RWPE2 (cell line): Measurements from ENCODE around the gene SETD5.

ENCODE experiments used
- ATAC-seq: fragments of 200-7000 bp; cut with Tn5 transposase; 3 replicates; pipeline ENCODE4 v1.9.1; 2021; ENCODE audit warnings: low read depth
- DNase-seq: peaks from one replicate; pipeline ENCODE4 v3.0.0-alpha.2; 2020; ENCODE audit warnings: low spot score
- H3K27ac ChIP-seq: fragments of 450-650 bp; 2 replicates; pipeline ENCODE4 v1.5.1; 2017; ENCODE audit warnings: mild to moderate bottlenecking; ENCODE audit not compliant: poor library complexity, severe bottlenecking
- H3K27me3 ChIP-seq: fragments of 250-450 bp; sonication (Bioruptor Pico); 2 replicates; pipeline ENCODE4 v1.5.1; 2021; ENCODE audit warnings: mild to moderate bottlenecking, moderate library complexity; ENCODE audit not compliant: insufficient read depth, poor library complexity, severe bottlenecking
- H3K36me3 ChIP-seq: fragments of 250-450 bp; sonication (Bioruptor Pico); 2 replicates; pipeline ENCODE4 v1.5.1; 2020; ENCODE audit warnings: low read depth, mild to moderate bottlenecking, moderate library complexity
- H3K4me1 ChIP-seq: fragments of 250-450 bp; sonication (Bioruptor Pico); 2 replicates; pipeline ENCODE4 v1.5.1; 2021; ENCODE audit warnings: mild to moderate bottlenecking, moderate library complexity; ENCODE audit not compliant: insufficient read depth, poor library complexity, severe bottlenecking
- H3K4me3 ChIP-seq: fragments of 250-450 bp; sonication (Bioruptor Pico); 2 replicates; pipeline ENCODE4 v1.5.1; 2021; ENCODE audit warnings: mild to moderate bottlenecking, moderate library complexity; ENCODE audit not compliant: severe bottlenecking
- H3K9me3 ChIP-seq: fragments of 250-450 bp; sonication (Bioruptor Pico); 2 replicates; pipeline ENCODE4 v1.5.1; 2021; ENCODE audit warnings: mild to moderate bottlenecking, moderate library complexity; ENCODE audit not compliant: severe bottlenecking
- TF ChIP-seq, protein P1 (sequence below): fragments of 450-650 bp; IDR thresholded peaks from one replicate; pipeline ENCODE4 v1.5.1; 2017; ENCODE audit warnings: mild to moderate bottlenecking, moderate library complexity; ENCODE audit not compliant: poor library complexity, severe bottlenecking

SETD5 gene

DNA sequence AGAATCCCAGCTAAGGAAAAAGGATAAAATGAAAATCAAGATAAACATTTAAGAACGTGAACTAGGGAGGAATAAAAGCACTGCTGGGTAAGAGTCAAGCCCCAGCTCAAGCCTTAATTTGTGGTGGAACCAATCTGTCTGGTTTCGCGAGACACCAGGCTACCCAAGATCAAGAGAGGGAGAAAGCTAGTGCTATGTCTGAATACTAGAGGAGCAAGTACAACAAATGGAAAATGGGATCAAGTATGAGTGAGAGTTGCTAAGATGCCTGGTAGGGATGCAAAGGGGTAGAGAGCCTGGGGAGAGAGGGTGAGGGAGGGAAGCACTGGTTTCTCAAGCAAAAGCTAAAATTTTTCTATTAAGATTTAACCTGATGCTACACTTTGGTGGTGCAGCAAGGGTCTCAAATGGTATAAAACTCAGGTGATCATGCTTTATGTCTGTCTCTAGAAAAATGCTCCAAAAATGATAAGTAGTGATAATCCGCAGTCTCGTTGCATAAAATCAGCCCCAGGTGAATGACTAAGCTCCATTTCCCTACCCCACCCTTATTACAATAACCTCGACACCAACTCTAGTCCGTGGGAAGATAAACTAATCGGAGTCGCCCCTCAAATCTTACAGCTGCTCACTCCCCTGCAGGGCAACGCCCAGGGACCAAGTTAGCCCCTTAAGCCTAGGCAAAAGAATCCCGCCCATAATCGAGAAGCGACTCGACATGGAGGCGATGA, 1.7 kb upstream of the SETD5 start:
- H3K4me3 ChIP-seq = peak overlapping the region; percentile 56
- TF ChIP-seq, protein P1, sequence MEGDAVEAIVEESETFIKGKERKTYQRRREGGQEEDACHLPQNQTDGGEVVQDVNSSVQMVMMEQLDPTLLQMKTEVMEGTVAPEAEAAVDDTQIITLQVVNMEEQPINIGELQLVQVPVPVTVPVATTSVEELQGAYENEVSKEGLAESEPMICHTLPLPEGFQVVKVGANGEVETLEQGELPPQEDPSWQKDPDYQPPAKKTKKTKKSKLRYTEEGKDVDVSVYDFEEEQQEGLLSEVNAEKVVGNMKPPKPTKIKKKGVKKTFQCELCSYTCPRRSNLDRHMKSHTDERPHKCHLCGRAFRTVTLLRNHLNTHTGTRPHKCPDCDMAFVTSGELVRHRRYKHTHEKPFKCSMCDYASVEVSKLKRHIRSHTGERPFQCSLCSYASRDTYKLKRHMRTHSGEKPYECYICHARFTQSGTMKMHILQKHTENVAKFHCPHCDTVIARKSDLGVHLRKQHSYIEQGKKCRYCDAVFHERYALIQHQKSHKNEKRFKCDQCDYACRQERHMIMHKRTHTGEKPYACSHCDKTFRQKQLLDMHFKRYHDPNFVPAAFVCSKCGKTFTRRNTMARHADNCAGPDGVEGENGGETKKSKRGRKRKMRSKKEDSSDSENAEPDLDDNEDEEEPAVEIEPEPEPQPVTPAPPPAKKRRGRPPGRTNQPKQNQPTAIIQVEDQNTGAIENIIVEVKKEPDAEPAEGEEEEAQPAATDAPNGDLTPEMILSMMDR = no peak
- peak overlapping the region; percentile 94 for H3K27ac ChIP-seq
- ATAC-seq (no peak), DNase-seq (no peak)
- peaks cover 19% of the 10 kb centered on the region for H3K4me1 ChIP-seq
- H3K9me3 ChIP-seq = no peaks in the 10 kb centered on the region
- peaks cover 73% of the 10 kb centered on the region for H3K36me3 ChIP-seq
- no peaks in the 10 kb centered on the region for H3K27me3 ChIP-seq

DNA sequence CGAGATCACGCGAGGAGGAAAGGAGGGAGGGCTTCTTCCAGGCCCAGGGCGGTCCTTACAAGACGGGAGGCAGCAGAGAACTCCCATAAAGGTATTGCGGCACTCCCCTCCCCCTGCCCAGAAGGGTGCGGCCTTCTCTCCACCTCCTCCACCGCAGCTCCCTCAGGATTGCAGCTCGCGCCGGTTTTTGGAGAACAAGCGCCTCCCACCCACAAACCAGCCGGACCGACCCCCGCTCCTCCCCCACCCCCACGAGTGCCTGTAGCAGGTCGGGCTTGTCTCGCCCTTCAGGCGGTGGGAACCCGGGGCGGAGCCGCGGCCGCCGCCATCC, 1.1 kb upstream of the SETD5 start:
- Histone ChIP-seq H3K27ac (peak overlapping the region; percentile 94), H3K4me1 (peaks cover 24% of the 10 kb centered on the region), H3K27me3 (no peaks in the 10 kb centered on the region), H3K4me3 (peak overlapping the region; percentile 56), H3K36me3 (peaks cover 71% of the 10 kb centered on the region), H3K9me3 (no peaks in the 10 kb centered on the region)
- ATAC-seq (peak; percentile 66), DNase-seq (peak; percentile 98)
- TF ChIP-seq, protein P1 = no peak

DNA sequence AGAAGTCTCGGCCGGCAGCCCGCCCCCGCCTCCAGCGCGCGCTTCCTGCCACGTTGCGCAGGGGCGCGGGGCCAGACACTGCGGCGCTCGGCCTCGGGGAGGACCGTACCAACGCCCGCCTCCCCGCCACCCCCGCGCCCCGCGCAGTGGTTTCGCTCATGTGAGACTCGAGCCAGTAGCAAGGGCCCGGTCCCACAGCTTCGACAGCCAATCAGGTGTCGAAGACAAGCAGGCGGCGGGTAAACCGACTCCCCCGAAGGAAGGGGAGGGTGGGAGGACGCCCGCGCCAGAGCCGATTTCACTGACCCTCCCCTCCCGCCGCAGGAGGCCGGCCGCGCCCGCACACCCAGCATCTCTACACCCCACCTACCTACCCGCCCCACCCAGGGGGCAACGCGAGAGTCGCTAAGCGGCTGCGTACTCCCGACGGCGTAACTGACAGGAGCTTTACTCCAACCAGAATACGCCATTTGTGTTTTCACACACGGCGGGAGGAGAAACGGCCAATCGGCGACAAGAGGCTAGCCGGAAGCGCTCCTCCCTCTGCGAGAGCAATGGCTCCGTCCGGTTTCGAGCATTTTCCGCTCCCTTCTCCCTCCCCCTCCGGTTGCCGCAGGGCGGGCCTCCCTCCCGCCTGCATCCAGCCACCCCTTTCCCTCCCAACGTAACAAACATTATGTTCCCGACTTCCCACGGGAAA, 633 bp upstream of the SETD5 start:
- H3K4me1 ChIP-seq = peaks cover 29% of the 10 kb centered on the region
- H3K36me3 ChIP-seq = peaks cover 66% of the 10 kb centered on the region
- H3K27ac ChIP-seq = peak overlapping the region; percentile 94
- TF ChIP-seq, protein P1 = no peak
- ATAC-seq (peak; percentile 76), DNase-seq (peak; percentile 99)
- no peaks in the 10 kb centered on the region for H3K9me3 ChIP-seq
- peak overlapping the region; percentile 56 for H3K4me3 ChIP-seq
- H3K27me3 ChIP-seq = no peaks in the 10 kb centered on the region

DNA sequence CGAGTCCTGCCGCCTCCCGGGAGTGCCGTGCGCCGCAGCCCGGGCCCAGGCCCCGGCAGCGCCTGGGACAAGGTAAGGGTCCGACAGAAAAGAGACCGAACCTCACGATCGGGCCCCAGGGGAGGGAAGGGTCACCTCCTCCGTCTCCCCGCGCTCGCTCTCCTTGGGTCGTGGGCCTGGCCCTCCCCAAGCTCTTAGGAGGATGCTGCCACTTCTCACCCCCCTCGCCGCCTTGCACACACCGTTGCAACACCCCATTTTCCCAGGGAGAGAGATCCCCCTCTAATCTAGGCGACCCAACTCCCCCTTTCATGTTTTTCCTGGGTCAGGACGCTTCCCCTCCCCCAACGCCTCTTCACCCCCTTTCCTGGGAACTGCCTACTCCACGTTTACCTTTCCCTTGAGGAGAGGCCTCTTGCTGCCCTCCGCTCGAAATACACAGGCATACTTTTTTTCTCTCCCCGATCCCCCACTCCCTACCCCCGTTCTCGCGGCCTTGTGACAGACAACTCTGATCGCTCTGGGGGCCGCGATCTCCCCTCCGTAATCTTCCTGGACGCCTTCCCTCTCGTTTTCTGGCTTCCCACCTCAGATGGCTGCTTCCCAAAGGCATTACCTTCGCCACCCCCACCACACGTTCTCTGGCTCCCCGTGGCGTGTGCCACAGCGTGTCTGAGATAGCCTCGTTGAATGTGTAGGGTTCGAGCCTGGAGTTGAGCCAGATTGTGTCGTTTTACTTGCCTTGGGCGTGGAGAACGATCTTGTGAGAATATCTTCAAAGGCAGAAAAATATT, 688 bp downstream of the SETD5 start:
- peak; percentile 54 for DNase-seq
- Histone ChIP-seq H3K27me3 (no peaks in the 10 kb centered on the region), H3K27ac (peak overlapping the region; percentile 94), H3K36me3 (peaks cover 53% of the 10 kb centered on the region), H3K4me3 (peak overlapping the region; percentile 56), H3K9me3 (no peaks in the 10 kb centered on the region), H3K4me1 (peaks cover 41% of the 10 kb centered on the region)
- TF ChIP-seq, protein P1 = no peak
- ATAC-seq = no peak
